SW480 (cell line): ENCODE results near the gene TEX38.
A peak's percentile ranks its signal among the peaks of the same experiment; 100 is the strongest.
"Not testable (repeated sequence)": the region's sequence is repeated elsewhere in the genome, so short reads cannot be mapped to it uniquely, and the experiment has no call there.

Experiments
- DNase-seq: peaks from one replicate; pipeline ENCODE4 v3.0.0-alpha.2; 2016; ENCODE audit warnings: low spot score

The TEX38 gene

GRCh38 chr1:46671554-46671953 lies at the start of gene TEX38:
TSS of gene TEX38 (plus strand) at chr1:46671854. CDS start at chr1:46671935, 81 bp downstream.
- DNase-seq: no peak

- DNase-seq: no peak
Measured at GRCh38 chr1:46621930-46622329, 49.7 kb upstream of the TEX38 start.

- peak; percentile 33 for DNase-seq
Measured at GRCh38 chr1:46622344-46622743, 49.3 kb upstream of the TEX38 start.

GRCh38 chr1:46623743-46624644 lies 47.7 kb upstream of the TEX38 start:
- DNase-seq: no peak

GRCh38 chr1:46630719-46631118 lies 40.9 kb upstream of the TEX38 start:
- no peak for DNase-seq

GRCh38 chr1:46635205-46635604 lies 36.4 kb upstream of the TEX38 start:
- no peak for DNase-seq

- no peak for DNase-seq
Measured at GRCh38 chr1:46637444-46638083, 34.1 kb upstream of the TEX38 start.

- DNase-seq: peak; percentile 11
Measured at GRCh38 chr1:46638921-46639320, 32.7 kb upstream of the TEX38 start.

- DNase-seq: no peak
Measured at GRCh38 chr1:46639547-46639946, 32.1 kb upstream of the TEX38 start.

- no peak for DNase-seq
Measured at GRCh38 chr1:46642115-46642680, 29.5 kb upstream of the TEX38 start.

GRCh38 chr1:46643368-46643775 lies 28.3 kb upstream of the TEX38 start:
- DNase-seq: peak; percentile 37

GRCh38 chr1:46645815-46646214 lies 25.8 kb upstream of the TEX38 start:
- DNase-seq: no peak

GRCh38 chr1:46646331-46646730 lies 25.3 kb upstream of the TEX38 start:
- no peak for DNase-seq

- DNase-seq: no peak
Measured at GRCh38 chr1:46646844-46647243, 24.8 kb upstream of the TEX38 start.

- no peak for DNase-seq
Measured at GRCh38 chr1:46647611-46648010, 24.0 kb upstream of the TEX38 start.

GRCh38 chr1:46649764-46650163 lies 21.9 kb upstream of the TEX38 start:
- no peak for DNase-seq

GRCh38 chr1:46650491-46650890 lies 21.2 kb upstream of the TEX38 start:
- no peak for DNase-seq

GRCh38 chr1:46651152-46651551 lies 20.5 kb upstream of the TEX38 start:
- not testable (repeated sequence) for DNase-seq

- no peak for DNase-seq
Measured at GRCh38 chr1:46652321-46653100, 19.1 kb upstream of the TEX38 start.

- DNase-seq: no peak
Measured at GRCh38 chr1:46653405-46653958, 18.2 kb upstream of the TEX38 start.

GRCh38 chr1:46654012-46654411 lies 17.6 kb upstream of the TEX38 start:
- DNase-seq: no peak

- not testable (repeated sequence) for DNase-seq
Measured at GRCh38 chr1:46654698-46655097, 17.0 kb upstream of the TEX38 start.
